H1 (cell line): ENCODE measurements around the gene CCK. TPM values are rescaled to one million over a fixed set of nuclear protein-coding genes. Genes with fewer than 3 reads are reported as not detected.

Experiments
- BRCA1 ChIP-seq: IDR thresholded peaks from 2 replicates; pipeline ENCODE4 v1.6.1; 2012; ENCODE audit warnings: low read depth, low read length, improper control_type of control experiment
- CEBPB ChIP-seq: IDR thresholded peaks from 2 replicates; pipeline ENCODE4 v1.6.1; 2012; ENCODE audit warnings: low read depth, low read length
- FOSL1 ChIP-seq: IDR thresholded peaks from 2 replicates; pipeline ENCODE4 v1.6.1; 2011; ENCODE audit warnings: mild to moderate bottlenecking, low read depth, low read length, moderate library complexity; ENCODE audit not compliant: insufficient read depth
- PHF8 ChIP-seq: fragments of 200-600 bp; sonication (generic); conservative IDR thresholded peaks from 2 replicates; pipeline ENCODE4 v1.7.1; 2012; ENCODE audit warnings: low read depth, mild to moderate bottlenecking, inconsistent platforms, low read length, moderate library complexity
- SAP30 ChIP-seq: fragments of 300-600 bp; sonication (generic); IDR thresholded peaks from 2 replicates; pipeline ENCODE4 v1.7.1; 2012; ENCODE audit warnings: low read length, moderate library complexity, mild to moderate bottlenecking, inconsistent platforms; ENCODE audit not compliant: insufficient read depth, insufficient replicate concordance
- SUZ12 ChIP-seq: fragments of 200-600 bp; sonication (generic); IDR thresholded peaks from 2 replicates; pipeline ENCODE4 v1.6.1; 2012; ENCODE audit warnings: mild to moderate bottlenecking, inconsistent platforms, low read length, moderate library complexity, mixed read lengths
- polyA plus RNA-seq, 7 experiments: library from polyadenylated mRNA; depleted of rRNA in 3 of 7; stranded (reverse) in 5 of 7; unstranded in 2 of 7; fragments of >200 nt in 5 of 7; fragments of 200-250 nt in 2 of 7; gene quantifications; 1 replicate in 5 of 7; 2 replicates in 1 of 7; 4 replicates in 1 of 7; pipeline versions ENCODE4 v1.2.1 to v1.2.3, GENCODE V29; 2011 to 2013; ENCODE audit warnings: missing spikeins in 2 of 7, mixed read lengths in 2 of 7
- total RNA-seq: library from RNA; stranded (reverse); fragmentation: NEBNext Ultra II Directional; extraction: Animal tissue kit (Norgen Biotek cat#: 25700); gene quantifications from 2 replicates; pipeline ENCODE4 v1.2.1, GENCODE V29; 2021

Gene CCK
- total and polyA plus RNA-seq, 2 of the 8 experiments (the other 6 are each of a cell fraction or from before 2014, with no cell fraction given): 0.99 to 2.8 TPM

- TF ChIP-seq FOSL1 (no peak), PHF8 (no peak), SUZ12 (no peak), SAP30 (no peak), CEBPB (no peak), BRCA1 (no peak)
These were observed 48.4 kb upstream of the CCK start (continued) for GRCh38 chr3:42314411-42314810.
